Stimulated activated CD4-positive, alpha-beta T cell treated with anti-CD3 and anti-CD28 coated beads, Interleukin-2, amount 100 ng/mL, for 48 hours (primary cell): ENCODE measurements around the gene DTD1.
"Not testable (repeated sequence)": the region's sequence is repeated elsewhere in the genome, so short reads cannot be mapped to it uniquely, and the experiment has no call there.

Experiments
- DNase-seq, 2 donors: peaks; one replicate each; pipeline ENCODE4 v3.0.0-alpha.2; 2020

The DTD1 gene

GRCh38 chr20:18749528-18749927 is 161.7 kb downstream of the DTD1 start:
- no peak for DNase-seq

DNA sequence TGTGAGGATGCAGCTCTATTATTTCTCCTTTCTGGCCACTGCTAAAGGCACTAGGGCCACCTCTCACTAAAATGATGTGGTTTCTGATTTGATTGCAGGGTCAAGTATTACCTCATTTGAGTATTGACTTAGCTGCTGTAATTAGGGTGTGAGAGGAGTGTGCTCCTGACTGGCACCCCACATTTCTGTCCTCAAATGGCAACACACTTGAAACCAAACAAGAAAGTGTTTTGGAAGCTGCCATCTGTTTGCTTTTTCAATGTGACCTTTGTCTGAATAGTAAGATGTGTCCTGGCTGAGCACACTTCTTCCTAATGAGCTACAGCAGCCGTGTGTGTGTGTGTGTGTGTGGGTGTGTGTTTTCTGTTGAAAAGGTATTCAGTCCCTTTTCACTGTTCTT is 162.9 kb downstream of the DTD1 start:
- DNase-seq, result no peak

- no peak for DNase-seq
Observed at GRCh38 chr20:18754030-18754652, 166.3 kb downstream of the DTD1 start.

DNA sequence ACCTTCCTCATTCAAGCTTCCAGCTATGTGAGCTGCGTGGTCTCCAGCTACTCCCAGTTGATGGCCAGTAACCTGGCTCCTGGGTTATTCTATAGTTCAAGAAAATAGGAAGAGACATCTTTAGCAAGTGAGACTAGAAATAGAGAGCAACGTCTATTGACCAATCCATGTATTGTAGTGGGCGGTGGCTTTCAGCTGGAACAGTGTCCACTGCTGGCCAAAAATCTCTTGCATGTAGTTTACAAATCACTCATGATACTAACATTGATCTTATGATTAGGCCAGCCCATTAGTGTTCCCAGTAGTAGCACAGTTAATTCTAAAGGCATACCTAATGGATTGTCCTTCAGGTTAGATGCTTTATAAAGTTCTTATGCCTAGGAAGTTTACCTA is 166.8 kb downstream of the DTD1 start:
- DNase-seq, result no peak

- not testable (repeated sequence) for DNase-seq
Observed at GRCh38 chr20:18760852-18761251, 173.0 kb downstream of the DTD1 start.

- DNase-seq, result no peak
Observed at GRCh38 chr20:18767676-18768075, 179.8 kb downstream of the DTD1 start.

- DNase-seq, result no peak
Observed at GRCh38 chr20:18773566-18773965, 185.7 kb downstream of the DTD1 start.

- DNase-seq, result no peak
Observed at GRCh38 chr20:18774207-18774606, 186.4 kb downstream of the DTD1 start.

DNA sequence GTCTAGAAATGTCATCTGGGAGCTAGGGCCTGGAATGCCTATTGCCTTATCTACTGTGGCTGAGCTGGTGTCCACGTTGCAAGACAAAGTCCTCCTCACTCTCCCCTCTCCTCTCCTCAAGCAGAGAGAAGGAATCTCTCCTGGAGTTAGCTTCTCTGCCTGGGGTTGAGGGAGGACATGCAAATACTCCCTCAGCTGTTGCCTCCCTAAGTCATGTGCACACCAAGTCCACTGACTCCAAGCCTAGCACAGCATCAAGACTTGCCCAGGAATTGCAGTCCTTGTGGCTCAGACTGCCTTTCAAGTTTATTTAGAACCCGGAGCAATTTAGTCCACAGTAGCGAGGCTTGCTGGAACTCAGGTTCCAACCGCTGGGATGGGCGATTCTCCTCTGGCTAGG is 187.8 kb downstream of the DTD1 start:
- no peak for DNase-seq

GRCh38 chr20:18778690-18779392 is 191.0 kb downstream of the DTD1 start:
- DNase-seq, result no peak

- no peak for DNase-seq
Observed at GRCh38 chr20:18780385-18781130, 192.7 kb downstream of the DTD1 start.

DNA sequence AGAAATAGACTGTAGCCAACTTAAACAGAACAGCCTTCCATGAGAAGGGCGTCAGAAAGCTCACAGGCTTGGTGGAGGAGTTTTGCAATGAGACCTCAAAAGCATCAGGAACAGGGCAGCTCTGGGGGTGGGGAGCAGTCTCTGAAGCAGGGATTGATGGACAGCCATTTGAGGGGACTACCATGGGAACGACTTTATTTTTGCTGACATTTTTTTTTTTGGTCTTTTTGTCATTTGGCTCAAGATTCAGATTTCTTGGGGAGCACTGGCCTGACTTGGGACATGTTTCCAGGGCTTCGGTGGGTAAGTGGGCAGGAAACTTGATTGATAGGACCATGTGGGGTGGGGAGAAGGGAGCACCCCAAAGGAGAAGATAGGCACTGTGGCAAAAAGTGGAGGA is 193.7 kb downstream of the DTD1 start:
- no peak for DNase-seq

GRCh38 chr20:18783385-18783959 is 195.6 kb downstream of the DTD1 start:
- DNase-seq, result no peak

GRCh38 chr20:18787046-18787445 is 199.2 kb downstream of the DTD1 start:
- not testable (repeated sequence) for DNase-seq

DNA sequence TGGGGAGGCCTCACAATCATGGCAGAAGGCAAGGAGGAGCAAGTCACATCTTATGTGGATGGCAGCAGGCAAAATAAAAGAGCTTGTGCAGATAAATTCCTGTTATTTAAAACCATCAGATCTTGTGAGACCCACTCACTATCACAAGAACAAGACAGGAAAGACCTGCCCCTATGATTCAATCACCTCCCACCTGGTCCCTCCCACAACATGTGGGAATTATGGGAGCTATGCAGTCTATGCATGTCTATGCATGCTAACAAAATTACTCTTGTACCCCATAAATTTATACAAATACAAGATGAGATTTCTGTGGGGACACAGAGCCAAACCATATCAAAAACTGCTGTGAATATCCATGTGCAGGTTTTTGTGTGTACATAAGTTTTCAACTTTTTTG is 200.2 kb downstream of the DTD1 start:
- no peak for DNase-seq

DNA sequence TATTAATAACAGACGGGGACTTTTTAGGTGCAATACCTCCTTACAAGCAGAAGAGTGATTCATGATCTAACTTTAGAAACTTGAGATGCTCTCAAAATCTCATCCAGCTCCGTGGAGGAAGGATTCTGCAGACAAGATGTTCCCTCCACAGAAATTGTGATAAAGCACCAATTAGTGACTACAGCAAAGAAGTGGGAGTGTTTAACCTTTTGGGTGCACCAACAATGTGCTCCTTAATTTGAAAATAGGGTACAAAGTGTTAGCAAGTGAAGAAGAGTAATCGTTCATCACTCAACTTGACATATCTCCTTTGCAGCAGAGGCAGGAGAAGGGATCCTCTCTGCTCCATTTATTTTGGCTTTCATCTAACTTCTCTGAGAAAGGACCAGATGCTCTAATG is 202.9 kb downstream of the DTD1 start:
- DNase-seq, result no peak

GRCh38 chr20:18793625-18794427 is 206.0 kb downstream of the DTD1 start:
- DNase-seq, result peak; percentile 69 to 76

- no peak for DNase-seq
Observed at GRCh38 chr20:18794428-18794787, 206.6 kb downstream of the DTD1 start.

DNA sequence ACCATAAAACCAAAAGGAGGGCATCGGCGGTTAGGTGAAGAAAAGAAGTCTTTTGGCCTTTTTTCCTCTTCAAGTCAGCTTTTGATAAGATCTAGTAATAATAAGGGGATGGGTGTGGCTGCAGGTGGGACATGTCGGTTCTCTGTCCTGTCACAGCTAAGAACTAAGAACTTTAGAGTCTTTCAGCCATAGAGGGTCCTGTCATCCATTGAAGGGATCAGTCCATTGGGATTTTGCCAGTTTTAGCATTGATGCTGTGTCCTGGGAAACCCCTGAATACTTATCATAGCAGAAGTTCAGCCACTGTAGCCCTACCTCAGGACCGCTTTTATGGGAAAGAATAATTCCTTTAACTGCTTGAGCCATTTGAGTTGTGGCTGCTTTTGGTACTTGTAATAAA is 207.5 kb downstream of the DTD1 start:
- DNase-seq, result no peak

- no peak for DNase-seq
Observed at GRCh38 chr20:18796282-18796833, 208.5 kb downstream of the DTD1 start.

DNA sequence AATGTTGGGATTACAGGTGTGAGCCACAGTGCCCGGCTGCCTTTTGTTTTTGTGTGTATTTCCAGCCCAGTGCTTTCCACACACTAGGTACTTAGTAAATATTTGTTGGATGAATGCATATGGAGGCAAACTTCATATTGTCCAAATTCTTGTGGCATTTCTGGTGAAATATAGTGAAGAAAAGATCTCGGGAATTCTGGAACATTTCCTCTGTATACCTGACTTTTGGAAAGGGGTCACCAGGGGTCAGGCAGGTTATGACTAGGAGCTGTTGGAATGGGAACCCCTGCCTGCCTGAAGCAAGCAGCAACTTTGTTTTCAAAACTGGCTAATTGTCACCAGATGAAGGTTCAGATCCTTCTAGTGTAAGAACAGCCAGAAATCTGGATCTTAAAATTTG is 213.7 kb downstream of the DTD1 start:
- DNase-seq, result no peak

- no peak for DNase-seq
Observed at GRCh38 chr20:18802012-18802634, 214.3 kb downstream of the DTD1 start.
